Neutrophil (primary cell): ENCODE measurements around the gene GGN.
A peak's percentile ranks its signal among the peaks of the same experiment; 100 is the strongest.

Experiments used
- H3K27ac ChIP-seq: fragments of 200-600 bp; sonication (generic); 2 replicates; pipeline ENCODE4 v1.5.1; 2016; ENCODE audit warnings: mild to moderate bottlenecking, moderate library complexity
- H3K27me3 ChIP-seq: fragments of 200-600 bp; sonication (generic); 2 replicates; pipeline ENCODE4 v1.6.0; 2016; ENCODE audit warnings: mild to moderate bottlenecking
- H3K36me3 ChIP-seq: fragments of 200-600 bp; sonication (generic); 2 replicates; pipeline ENCODE4 v1.5.1; 2017
- H3K4me1 ChIP-seq, 2 experiments: fragments of 200-600 bp in 1 of 2; sonication (generic) in 1 of 2; 1 replicate in 1 of 2; 2 replicates in 1 of 2; pipeline versions ENCODE4 v1.5.1 to v1.6.1; 2013 to 2016; ENCODE audit warnings: low read depth in 1 of 2, low read length in 1 of 2, mild to moderate bottlenecking in 1 of 2, moderate library complexity in 1 of 2; ENCODE audit not compliant: control insufficient read depth in 1 of 2, insufficient read depth in 1 of 2
- H3K4me3 ChIP-seq, 2 experiments: fragments of 200-600 bp in 1 of 2; sonication (generic) in 1 of 2; 1 replicate in 1 of 2; 2 replicates in 1 of 2; pipeline ENCODE4 v1.5.1; 2013 to 2016; ENCODE audit warnings: low read depth in 1 of 2, low read length in 1 of 2, mild to moderate bottlenecking in 1 of 2, moderate library complexity in 1 of 2
- H3K9me3 ChIP-seq: fragments of 200-600 bp; sonication (generic); 2 replicates; pipeline ENCODE4 v1.5.1; 2016
- CTCF ChIP-seq: fragments of 200-600 bp; sonication (generic); IDR thresholded peaks from 2 replicates; pipeline ENCODE4 v1.5.1; 2016; ENCODE audit warnings: antibody characterized with exemption

The GGN gene

GRCh38 chr19:38424272-38424671, 36.4 kb upstream of the GGN start:
- peak overlapping the region; percentile 81 to 97 for H3K4me3 ChIP-seq

GRCh38 chr19:38422438-38422837, 34.6 kb upstream of the GGN start:
- Histone ChIP-seq H3K4me3 (no peak overlapping the region), H3K9me3 (no peaks in the 10 kb centered on the region), H3K27ac (peak overlapping the region; percentile 89), H3K36me3 (peaks cover 53% of the 10 kb centered on the region), H3K4me1 (peaks cover 68 to 75% of the 10 kb centered on the region in 2 experiments), H3K27me3 (no peaks in the 10 kb centered on the region)
- TF ChIP-seq CTCF: no peak

More at GRCh38 chr19:38424272-38424671, 36.4 kb upstream of the GGN start:
- H3K9me3 ChIP-seq: no peaks in the 10 kb centered on the region
- TF ChIP-seq CTCF: no peak
- H3K27ac ChIP-seq: peak overlapping the region; percentile 89
- peaks cover 8% of the 10 kb centered on the region for H3K27me3 ChIP-seq
- peaks cover 53 to 60% of the 10 kb centered on the region in 2 experiments for H3K4me1 ChIP-seq
- H3K36me3 ChIP-seq: peaks cover 40% of the 10 kb centered on the region

GRCh38 chr19:38421856-38422255, 34.0 kb upstream of the GGN start:
- H3K4me3 ChIP-seq: no peak overlapping the region
- H3K9me3 ChIP-seq: no peaks in the 10 kb centered on the region
- peaks cover 59% of the 10 kb centered on the region for H3K36me3 ChIP-seq
- no peaks in the 10 kb centered on the region for H3K27me3 ChIP-seq
- peak overlapping the region; percentile 89 for H3K27ac ChIP-seq
- TF ChIP-seq CTCF: no peak
- H3K4me1 ChIP-seq: peaks cover 74 to 78% of the 10 kb centered on the region in 2 experiments

GRCh38 chr19:38420935-38421334, 33.1 kb upstream of the GGN start:
- peaks cover 71 to 73% of the 10 kb centered on the region in 2 experiments for H3K4me1 ChIP-seq
- peak overlapping the region; percentile 93 for H3K27ac ChIP-seq
- H3K4me3 ChIP-seq: no peak overlapping the region
- no peaks in the 10 kb centered on the region for H3K27me3 ChIP-seq
- peaks cover 68% of the 10 kb centered on the region for H3K36me3 ChIP-seq
- no peak for TF ChIP-seq CTCF
- no peaks in the 10 kb centered on the region for H3K9me3 ChIP-seq

- Histone ChIP-seq H3K4me1 (peaks cover 45 to 53% of the 10 kb centered on the region in 2 experiments), H3K9me3 (no peaks in the 10 kb centered on the region), H3K27me3 (no peaks in the 10 kb centered on the region), H3K27ac (peak overlapping the region; percentile 93), H3K36me3 (peaks cover 95% of the 10 kb centered on the region), H3K4me3 (peak overlapping the region; percentile 59 to 62)
- peak; percentile 73 for TF ChIP-seq CTCF
Measured at GRCh38 chr19:38417544-38418506, 30.0 kb upstream of the GGN start.
